Dendritic cell treated with granulocyte-macrophage colony-stimulating factor and Interleukin-4, amounts not matched to agents 40 ng/mL and 50 ng/mL, for 4 days (primary cell): Measurements from ENCODE around the gene SKIL.

Source experiments
- H3K27ac Mint-ChIP-seq: one replicate; pipeline ENCODE4 v1.8.0; 2022; ENCODE audit warnings: mild to moderate bottlenecking, mixed read lengths
- H3K27me3 Mint-ChIP-seq: one replicate; pipeline ENCODE4 v1.8.0; 2022; ENCODE audit warnings: mild to moderate bottlenecking, mixed read lengths
- H3K36me3 Mint-ChIP-seq: one replicate; pipeline ENCODE4 v1.8.0; 2022; ENCODE audit warnings: low read depth, mixed read lengths
- H3K4me1 Mint-ChIP-seq: one replicate; pipeline ENCODE4 v1.8.0; 2022; ENCODE audit warnings: low read depth, mixed read lengths
- H3K4me3 Mint-ChIP-seq: one replicate; pipeline ENCODE4 v1.8.0; 2022; ENCODE audit warnings: mild to moderate bottlenecking, moderate library complexity, mixed read lengths
- H3K9me3 Mint-ChIP-seq: one replicate; pipeline ENCODE4 v1.8.0; 2022; ENCODE audit warnings: mixed read lengths
- intact Hi-C: fragments of 100-400 bp; cut with micrococcal nuclease; formaldehyde crosslinking; loops from one replicate; pipeline ENCODE4 v1.15.0; 2022

The SKIL gene

GRCh38 chr3:170425491-170426239 lies 68.2 kb downstream of the SKIL start:
- Mint-ChIP-seq H3K27ac (no peak overlapping the region), H3K27me3 (peaks cover 17% of the 10 kb centered on the region), H3K36me3 (no peaks in the 10 kb centered on the region), H3K4me1 (no peaks in the 10 kb centered on the region), H3K9me3 (no peaks in the 10 kb centered on the region), H3K4me3 (no peak overlapping the region)
- intact Hi-C loops, result no loop called here

GRCh38 chr3:170426240-170426797 lies 68.8 kb downstream of the SKIL start:
- H3K36me3 Mint-ChIP-seq, result no peaks in the 10 kb centered on the region
- peaks cover 11% of the 10 kb centered on the region for H3K27me3 Mint-ChIP-seq
- H3K4me3 Mint-ChIP-seq, result no peak overlapping the region
- H3K27ac Mint-ChIP-seq, result no peak overlapping the region
- no peaks in the 10 kb centered on the region for H3K4me1 Mint-ChIP-seq
- intact Hi-C loops, result no loop called here
- H3K9me3 Mint-ChIP-seq, result no peaks in the 10 kb centered on the region

- no peak overlapping the region for H3K4me3 Mint-ChIP-seq
- peaks cover 7% of the 10 kb centered on the region for H3K27me3 Mint-ChIP-seq
- H3K27ac Mint-ChIP-seq, result no peak overlapping the region
- H3K9me3 Mint-ChIP-seq, result no peaks in the 10 kb centered on the region
- H3K4me1 Mint-ChIP-seq, result no peaks in the 10 kb centered on the region
- no peaks in the 10 kb centered on the region for H3K36me3 Mint-ChIP-seq
- intact Hi-C loops, result no loop called here
Measured at GRCh38 chr3:170428095-170428494, 70.6 kb downstream of the SKIL start.

- Mint-ChIP-seq H3K27me3 (peaks cover 7% of the 10 kb centered on the region), H3K9me3 (no peaks in the 10 kb centered on the region), H3K27ac (no peak overlapping the region), H3K36me3 (no peaks in the 10 kb centered on the region), H3K4me3 (no peak overlapping the region), H3K4me1 (no peaks in the 10 kb centered on the region)
- intact Hi-C loops, result no loop called here
Measured at GRCh38 chr3:170429050-170429449, 71.5 kb downstream of the SKIL start.

GRCh38 chr3:170431054-170431453 lies 73.5 kb downstream of the SKIL start:
- no peak overlapping the region for H3K4me3 Mint-ChIP-seq

GRCh38 chr3:170432416-170432815 lies 74.9 kb downstream of the SKIL start:
- no peak overlapping the region for H3K27ac Mint-ChIP-seq
- intact Hi-C loops, result no loop called here
- H3K4me1 Mint-ChIP-seq, result no peaks in the 10 kb centered on the region
- H3K36me3 Mint-ChIP-seq, result no peaks in the 10 kb centered on the region
- H3K27me3 Mint-ChIP-seq, result no peaks in the 10 kb centered on the region
- no peak overlapping the region for H3K4me3 Mint-ChIP-seq
- no peaks in the 10 kb centered on the region for H3K9me3 Mint-ChIP-seq

More at GRCh38 chr3:170431054-170431453, 73.5 kb downstream of the SKIL start:
- H3K36me3 Mint-ChIP-seq, result no peaks in the 10 kb centered on the region
- intact Hi-C loops, result no loop called here
- peaks cover 2% of the 10 kb centered on the region for H3K27me3 Mint-ChIP-seq
- no peaks in the 10 kb centered on the region for H3K4me1 Mint-ChIP-seq
- no peak overlapping the region for H3K27ac Mint-ChIP-seq
- no peaks in the 10 kb centered on the region for H3K9me3 Mint-ChIP-seq

- Mint-ChIP-seq H3K4me3 (no peak overlapping the region), H3K27ac (no peak overlapping the region), H3K36me3 (no peaks in the 10 kb centered on the region), H3K9me3 (no peaks in the 10 kb centered on the region), H3K27me3 (no peaks in the 10 kb centered on the region), H3K4me1 (no peaks in the 10 kb centered on the region)
- intact Hi-C loops, result no loop called here
Measured at GRCh38 chr3:170436697-170437096, 79.2 kb downstream of the SKIL start.

GRCh38 chr3:170437176-170437575 lies 79.7 kb downstream of the SKIL start:
- Mint-ChIP-seq H3K4me1 (no peaks in the 10 kb centered on the region), H3K9me3 (no peaks in the 10 kb centered on the region), H3K36me3 (no peaks in the 10 kb centered on the region), H3K27me3 (no peaks in the 10 kb centered on the region), H3K27ac (no peak overlapping the region), H3K4me3 (no peak overlapping the region)
- intact Hi-C loops, result no loop called here

GRCh38 chr3:170437696-170438407 lies 80.3 kb downstream of the SKIL start:
- no peak overlapping the region for H3K27ac Mint-ChIP-seq
- H3K36me3 Mint-ChIP-seq, result no peaks in the 10 kb centered on the region
- H3K27me3 Mint-ChIP-seq, result peaks cover 4% of the 10 kb centered on the region
- no peak overlapping the region for H3K4me3 Mint-ChIP-seq
- no peaks in the 10 kb centered on the region for H3K4me1 Mint-ChIP-seq
- intact Hi-C loops, result no loop called here
- H3K9me3 Mint-ChIP-seq, result no peaks in the 10 kb centered on the region

- Mint-ChIP-seq H3K36me3 (no peaks in the 10 kb centered on the region), H3K4me1 (no peaks in the 10 kb centered on the region), H3K27me3 (peaks cover 4% of the 10 kb centered on the region), H3K4me3 (no peak overlapping the region), H3K9me3 (no peaks in the 10 kb centered on the region), H3K27ac (no peak overlapping the region)
- intact Hi-C loops, result no loop called here
Measured at GRCh38 chr3:170438836-170439235, 81.3 kb downstream of the SKIL start.

- intact Hi-C loops, result no loop called here
Measured at GRCh38 chr3:170440344-170440743, 82.8 kb downstream of the SKIL start.

GRCh38 chr3:170441412-170441811 lies 83.9 kb downstream of the SKIL start:
- Mint-ChIP-seq H3K4me3 (no peak overlapping the region), H3K36me3 (no peaks in the 10 kb centered on the region), H3K9me3 (no peaks in the 10 kb centered on the region), H3K27ac (no peak overlapping the region), H3K4me1 (no peaks in the 10 kb centered on the region), H3K27me3 (peaks cover 4% of the 10 kb centered on the region)
- intact Hi-C loops, result no loop called here

More at GRCh38 chr3:170440344-170440743, 82.8 kb downstream of the SKIL start:
- H3K4me3 Mint-ChIP-seq, result no peak overlapping the region
- H3K27ac Mint-ChIP-seq, result no peak overlapping the region
- H3K36me3 Mint-ChIP-seq, result no peaks in the 10 kb centered on the region
- no peaks in the 10 kb centered on the region for H3K9me3 Mint-ChIP-seq
- no peaks in the 10 kb centered on the region for H3K4me1 Mint-ChIP-seq
- H3K27me3 Mint-ChIP-seq, result peaks cover 4% of the 10 kb centered on the region

GRCh38 chr3:170442947-170443346 lies 85.4 kb downstream of the SKIL start:
- Mint-ChIP-seq H3K27me3 (peaks cover 4% of the 10 kb centered on the region), H3K27ac (no peak overlapping the region), H3K4me1 (no peaks in the 10 kb centered on the region), H3K9me3 (no peaks in the 10 kb centered on the region), H3K4me3 (no peak overlapping the region), H3K36me3 (no peaks in the 10 kb centered on the region)
- intact Hi-C loops, result no loop called here

GRCh38 chr3:170443457-170443856 lies 85.9 kb downstream of the SKIL start:
- Mint-ChIP-seq H3K27me3 (peaks cover 4% of the 10 kb centered on the region), H3K4me3 (no peak overlapping the region), H3K9me3 (no peaks in the 10 kb centered on the region), H3K27ac (no peak overlapping the region), H3K4me1 (no peaks in the 10 kb centered on the region), H3K36me3 (no peaks in the 10 kb centered on the region)
- intact Hi-C loops, result no loop called here
